K562 (cell line): ENCODE results near the gene PARD3B. TPM values are rescaled to one million over a fixed set of nuclear protein-coding genes. Genes with fewer than 3 reads are reported as not detected.

ENCODE experiments used
- ATAC-seq: fragments of 200-7000 bp; cut with Tn5 transposase; 3 replicates; pipeline ENCODE4 v1.9.1; 2020; ENCODE audit warnings: moderate library complexity
- BruUV-seq: library from RNA; stranded (reverse); fragments of 400-500 nt; replicated peaks from 2 replicates; lab custom pipeline; 2021; lab: Mats Ljungman, UMichigan
- CTCF ChIA-PET: fragments of 300-600 bp; formaldehyde crosslinking; extraction: SDS; loops from one replicate; lab custom pipeline; 2021; ENCODE audit warnings: low intra/inter-chr PET ratio; lab: Yijun Ruan, JAX
- POLR2A ChIA-PET: fragments of 300-600, 350-650 bp; sonication (Branson Sonifier 250); formaldehyde crosslinking; extraction: SDS; loops from one replicate; lab custom pipeline; 2021; ENCODE audit warnings: antibody characterized with exemption, inconsistent platforms; lab: Yijun Ruan, JAX
- DNase-seq, 4 experiments: peaks; one replicate each; pipeline versions ENCODE4 v3.0.0 to v3.0.0-alpha.2; 2011 to 2018; ENCODE audit warnings: low spot score in 3 of 4, mixed read lengths in 3 of 4; ENCODE audit errors: extremely low read depth in 1 of 4
- FAIRE-seq: peaks from 2 replicates; lab custom pipeline; 2011; peaks lifted over from hg19 to GRCh38; lab: Jason Lieb, UNC
- H2AFZ ChIP-seq: 2 replicates; pipeline ENCODE4 v1.6.0; 2011; ENCODE audit warnings: low read depth, low read length, control low read depth, inconsistent platforms
- H3K27ac ChIP-seq: fragments of 200-600 bp; 3 replicates; pipeline ENCODE4 v1.8.0; 2011; ENCODE audit warnings: low read depth, mild to moderate bottlenecking, control low read depth, inconsistent platforms, low read length, moderate library complexity, mixed read lengths; ENCODE audit errors: extremely low read depth
- H3K27me3 ChIP-seq, 2 experiments: fragments of 300-600 bp in 1 of 2; 2 replicates in 1 of 2; 3 replicates in 1 of 2; pipeline versions ENCODE4 v1.6.0 to v1.8.0; 2011; ENCODE audit warnings: inconsistent platforms in 2 of 2, low read length in 2 of 2, mild to moderate bottlenecking in 1 of 2, mixed read lengths in 1 of 2, moderate library complexity in 1 of 2; ENCODE audit not compliant: control insufficient read depth in 2 of 2, insufficient read depth in 2 of 2
- H3K36me3 ChIP-seq: fragments of 300-600 bp; 3 replicates; pipeline ENCODE4 v1.8.0; 2011; ENCODE audit warnings: mild to moderate bottlenecking, low read length, inconsistent platforms; ENCODE audit not compliant: control insufficient read depth, insufficient read depth
- H3K4me1 ChIP-seq, 2 experiments: fragments of 200-600 bp in 1 of 2; replicated peaks in 1 of 2; 2 replicates in 1 of 2; 3 replicates in 1 of 2; pipeline versions ENCODE4 v1.5.1 to v1.8.0; 2011; ENCODE audit warnings: inconsistent platforms in 2 of 2, low read length in 2 of 2, mild to moderate bottlenecking in 1 of 2, mixed read lengths in 1 of 2, moderate library complexity in 1 of 2; ENCODE audit not compliant: control insufficient read depth in 2 of 2, insufficient read depth in 2 of 2
- H3K4me2 ChIP-seq: 2 replicates; pipeline ENCODE4 v1.6.1; 2011; ENCODE audit warnings: low read length, control low read depth, inconsistent platforms, mixed read lengths; ENCODE audit not compliant: insufficient read depth
- H3K4me3 ChIP-seq: fragments of 200-600 bp; sonication (generic), shearing (Covaris generic); 2 replicates; pipeline ENCODE4 v1.5.1; 2016; ENCODE audit warnings: control low read depth, inconsistent platforms
- H3K79me2 ChIP-seq: fragments of 200-600 bp; 3 replicates; pipeline ENCODE4 v1.8.0; 2011; ENCODE audit warnings: low read length, inconsistent platforms; ENCODE audit not compliant: control insufficient read depth, insufficient read depth
- H3K9ac ChIP-seq, 2 experiments: 2 replicates each; pipeline versions ENCODE4 v1.6.0 to v1.6.1; 2011; ENCODE audit warnings: low read depth in 2 of 2, low read length in 2 of 2, control low read depth in 1 of 2, inconsistent platforms in 1 of 2, mild to moderate bottlenecking in 1 of 2, mixed read lengths in 1 of 2; ENCODE audit not compliant: insufficient read depth in 1 of 2
- H3K9me1 ChIP-seq: one replicate; pipeline ENCODE4 v1.6.0; 2011; ENCODE audit warnings: inconsistent platforms, mild to moderate bottlenecking, low read length, moderate library complexity; ENCODE audit not compliant: control insufficient read depth, insufficient read depth
- H3K9me3 ChIP-seq: replicated peaks from 2 replicates; pipeline ENCODE4 v1.5.1; 2011; ENCODE audit warnings: low read depth, low read length, inconsistent platforms; ENCODE audit not compliant: control insufficient read depth, insufficient read depth
- H4K20me1 ChIP-seq: replicated peaks from 2 replicates; pipeline ENCODE4 v1.6.1; 2011; ENCODE audit warnings: low read length, inconsistent platforms, mixed read lengths; ENCODE audit not compliant: control insufficient read depth, insufficient read depth
- KDM1A ChIP-seq, 2 experiments: fragments of 450-650 bp; IDR thresholded peaks; 2 replicates each; pipeline ENCODE4 v1.6.1; 2016; ENCODE audit warnings: mild to moderate bottlenecking in 2 of 2
- MEIS2 ChIP-seq: fragments of 450-650 bp; IDR thresholded peaks from 2 replicates; pipeline ENCODE4 v1.6.1; 2014; ENCODE audit warnings: mild to moderate bottlenecking; ENCODE audit not compliant: partially characterized antibody
- ZBTB26 ChIP-seq: fragments of 450-650 bp; formaldehyde crosslinking; IDR thresholded peaks from 2 replicates; pipeline ENCODE4 v1.4.0; 2022; ENCODE audit warnings: missing genetic modification characterization
- ZFP1 ChIP-seq: fragments of 450-650 bp; formaldehyde crosslinking; IDR thresholded peaks from 2 replicates; pipeline ENCODE4 v1.4.0; 2020; ENCODE audit warnings: mild to moderate bottlenecking, mixed read lengths
- WGBS: fragments of 100-300 bp; shearing (Covaris generic); methylation state at CpG from one replicate; pipeline ENCODE4 v1.1.6; 2016; ENCODE audit warnings: low coverage, mixed read lengths; ENCODE audit not compliant: insufficient coverage; ENCODE audit errors: missing lambda C conversion rate; 5-methylcytosine and 5-hydroxymethylcytosine counted together
- in situ Hi-C: fragments of 300-500 bp; cut with MboI; formaldehyde crosslinking; loops from 4 replicates; pipeline ENCODE4 v1.15.0; 2018; ENCODE audit warnings: inconsistent platforms, mixed read lengths
- intact Hi-C: fragments of 100-400 bp; cut with micrococcal nuclease; formaldehyde crosslinking; loops from 2 replicates; pipeline ENCODE4 v1.14.2; 2022
- polyA plus RNA-seq, 8 experiments: library from polyadenylated mRNA; depleted of rRNA in 4 of 8; stranded (reverse) in 5 of 8; unstranded in 3 of 8; fragments of >200 nt; fragmentation: Nextera tagmentation in 2 of 8; fragmentation: Illumina TruSeq in 1 of 8; extraction: Ambion mirVana in 2 of 8; extraction: Trizol in 1 of 8; gene quantifications; 2 replicates each; pipeline versions ENCODE4 v1.2.1 to v1.2.3, GENCODE V29; 2011 to 2014; ENCODE audit warnings: inconsistent platforms in 1 of 8, missing spikeins in 1 of 8
- total RNA-seq, 7 experiments: library from RNA; depleted of rRNA in 6 of 7; stranded (reverse); fragments of >200 nt in 6 of 7; fragmentation: Illumina TruSeq in 2 of 7; extraction: Trizol in 2 of 7; gene quantifications; 2 replicates each; pipeline versions ENCODE4 v1.2.1 to v1.2.3, GENCODE V29; 2011 to 2021; ENCODE audit warnings: low replicate concordance in 1 of 7

PARD3B gene
- total and polyA plus RNA-seq, 9 of the 15 experiments (the other 6 are each of a cell fraction or from before 2014, with no cell fraction given): 0.15 to 3.0 (median 1.1) TPM

- BruUV-seq: no TSS peak
- no peak overlapping the region for H3K9ac ChIP-seq
- no peaks in the 10 kb centered on the region for H3K9me1 ChIP-seq
- FAIRE-seq: no peak
- WGBS: 55% methylated on average over 4 of the region's 5 CpGs
- no peak overlapping the region for H2AFZ ChIP-seq
- H3K4me2 ChIP-seq: no peak overlapping the region
- ATAC-seq: no peak
- POLR2A ChIA-PET: no interaction called here
- intact Hi-C loops: no loop called here
- TF ChIP-seq ZFP1 (CRISPR knock-in tag): no peak
- TF ChIP-seq ZBTB26 (CRISPR knock-in tag): no peak
- TF ChIP-seq MEIS2: no peak
- TF ChIP-seq KDM1A (IDR thresholded peaks at IDR 0.05): no peak
- TF ChIP-seq, all 486 proteins: peak for 0
- no peak for DNase-seq
- Histone ChIP-seq H3K4me1 (no peaks in the 10 kb centered on the region), H3K79me2 (no peaks in the 10 kb centered on the region), H3K9me3 (no peaks in the 10 kb centered on the region), H3K27me3 (no peaks in the 10 kb centered on the region), H4K20me1 (no peaks in the 10 kb centered on the region), H3K27ac (no peak overlapping the region), H3K4me3 (no peak overlapping the region), H3K36me3 (no peaks in the 10 kb centered on the region)
- in situ Hi-C loops: no loop called here
- CTCF ChIA-PET: no interaction called here
Measured at GRCh38 chr2:204972606-204973336, 427.5 kb downstream of the PARD3B start.
